Measurements from ENCODE around the gene NLRP12. TPM values are rescaled to one million over a fixed set of nuclear protein-coding genes. Genes with fewer than 3 reads are reported as not detected.
"Not testable (repeated sequence)": the region's sequence is repeated elsewhere in the genome, so short reads cannot be mapped to it uniquely, and the experiment has no call there.

Gene NLRP12
- total RNA-seq, 2 donors from 2014 or later = 0.34 to 0.57 TPM

DNA sequence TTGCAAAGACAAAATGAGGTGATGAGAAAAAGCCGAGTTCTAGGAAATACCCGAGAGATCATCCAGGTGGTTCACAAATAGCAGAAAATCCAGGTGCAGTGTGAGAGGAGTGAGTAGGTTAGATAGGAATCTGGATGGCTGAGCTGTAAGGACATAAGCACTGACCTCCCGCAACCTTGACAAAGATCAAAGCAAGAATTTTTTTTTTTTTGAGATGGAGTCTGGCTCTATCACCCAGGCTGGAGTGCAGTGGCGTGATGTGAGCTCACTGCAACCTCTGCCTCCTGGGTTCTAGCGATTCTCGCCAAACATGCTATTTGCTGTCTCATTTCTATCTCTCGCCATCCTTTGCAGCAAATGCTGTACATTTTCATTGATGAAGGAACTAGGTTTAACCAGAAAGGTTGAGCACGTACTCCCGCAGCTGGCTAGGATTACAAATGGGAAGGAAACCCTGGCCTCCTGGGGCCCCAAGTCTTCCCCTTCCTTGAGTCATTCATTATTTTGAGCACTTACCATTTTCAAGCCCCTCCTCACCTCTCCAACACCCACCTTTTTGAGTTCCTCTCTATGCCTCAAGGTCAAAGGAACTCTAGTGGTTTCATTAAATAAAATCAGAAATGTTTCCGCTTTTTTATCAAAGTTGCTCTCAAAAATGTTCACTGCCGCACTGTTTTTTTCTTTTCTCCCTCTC lies 38.8 kb downstream of the NLRP12 start:
- Mint-ChIP-seq H3K4me1 (no peaks in the 10 kb centered on the region), H3K27me3 (peaks cover 11% of the 10 kb centered on the region), H3K36me3 (ENCODE audit: low read depth) (no peaks in the 10 kb centered on the region), H3K4me3 (no peak overlapping the region), H3K27ac (no peak overlapping the region)
- no peak for DNase-seq
- ATAC-seq = no peak
- H3K9me3 ChIP-seq (ENCODE audit: control insufficient read depth, low read length, poor library complexity, severe bottlenecking) = no peaks in the 10 kb centered on the region

DNA sequence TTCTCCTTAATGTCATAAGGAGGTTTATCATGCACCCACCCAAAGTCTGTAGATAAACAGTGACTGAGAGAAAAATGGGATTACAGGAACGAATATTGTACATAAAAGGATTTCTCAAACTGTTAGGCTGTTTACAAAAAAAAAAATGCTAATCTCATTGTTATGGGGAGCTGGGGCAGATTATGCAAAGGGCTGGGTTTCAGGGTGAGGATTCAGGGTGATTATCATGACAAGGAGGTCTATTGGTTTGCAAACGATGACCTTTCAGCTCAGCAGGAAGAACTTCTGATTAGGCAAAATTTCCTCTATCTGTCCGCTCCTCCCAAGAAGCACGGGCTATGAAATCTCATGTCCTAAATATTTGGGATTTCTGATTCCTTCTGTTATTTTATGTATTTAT lies 41.4 kb downstream of the NLRP12 start:
- H3K4me3 Mint-ChIP-seq = no peak overlapping the region
- ATAC-seq (no peak), DNase-seq (no peak)
- peaks cover 7% of the 10 kb centered on the region for H3K27me3 Mint-ChIP-seq
- H3K36me3 Mint-ChIP-seq (ENCODE audit: low read depth) = no peaks in the 10 kb centered on the region
- H3K27ac Mint-ChIP-seq = no peak overlapping the region
- H3K4me1 Mint-ChIP-seq = no peaks in the 10 kb centered on the region
- no peaks in the 10 kb centered on the region for H3K9me3 ChIP-seq (ENCODE audit: control insufficient read depth, low read length, poor library complexity, severe bottlenecking)

DNA sequence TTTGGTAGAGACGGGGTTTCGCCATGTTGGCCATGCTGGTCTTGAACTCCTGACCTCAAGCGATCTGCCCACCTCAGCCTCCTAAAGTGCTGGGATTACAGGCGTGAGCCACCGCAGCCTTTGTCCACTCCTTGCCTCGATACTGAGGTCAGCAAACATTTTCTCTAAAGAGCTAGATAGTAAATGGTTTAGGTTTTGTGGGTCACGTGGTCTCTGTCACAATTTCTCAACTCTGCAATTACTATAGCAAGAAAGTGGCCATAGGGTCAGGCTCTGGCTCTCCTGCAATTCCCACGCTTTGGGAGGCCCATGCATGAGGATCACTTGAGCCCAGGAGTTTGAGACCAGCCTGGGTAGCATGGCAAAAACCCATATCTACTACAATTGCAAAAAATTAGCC lies 42.8 kb downstream of the NLRP12 start:
- not testable (repeated sequence) for H3K27ac Mint-ChIP-seq; H3K9me3 ChIP-seq (ENCODE audit: control insufficient read depth, low read length, poor library complexity, severe bottlenecking); H3K4me3 Mint-ChIP-seq; ATAC-seq; H3K36me3 Mint-ChIP-seq (ENCODE audit: low read depth); H3K27me3 Mint-ChIP-seq; H3K4me1 Mint-ChIP-seq; DNase-seq

DNA sequence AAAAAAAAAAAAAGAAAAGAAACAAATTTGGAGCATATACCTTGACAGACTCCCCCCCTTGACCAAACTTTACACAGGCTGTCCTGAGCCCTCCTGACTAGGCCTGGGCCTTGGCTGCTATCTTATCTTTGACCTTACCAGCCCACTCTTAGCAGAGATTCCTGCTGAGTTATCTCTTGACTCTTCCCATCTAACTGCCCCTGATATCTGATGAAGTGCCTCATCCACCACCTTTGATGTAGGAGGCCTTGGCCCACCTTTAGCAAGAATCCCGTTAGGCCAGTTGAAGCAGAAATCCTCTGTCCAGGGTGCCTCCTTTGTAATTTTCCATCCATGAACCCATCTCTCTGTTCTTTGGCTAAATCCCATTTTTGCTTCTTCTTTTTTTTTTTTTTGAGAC lies 43.6 kb downstream of the NLRP12 start:
- H3K4me3 Mint-ChIP-seq = no peak overlapping the region
- no peaks in the 10 kb centered on the region for H3K27me3 Mint-ChIP-seq
- H3K4me1 Mint-ChIP-seq = no peaks in the 10 kb centered on the region
- no peaks in the 10 kb centered on the region for H3K36me3 Mint-ChIP-seq (ENCODE audit: low read depth)
- no peaks in the 10 kb centered on the region for H3K9me3 ChIP-seq (ENCODE audit: control insufficient read depth, low read length, poor library complexity, severe bottlenecking)
- H3K27ac Mint-ChIP-seq = no peak overlapping the region
- DNase-seq = no peak
- ATAC-seq = no peak

DNA sequence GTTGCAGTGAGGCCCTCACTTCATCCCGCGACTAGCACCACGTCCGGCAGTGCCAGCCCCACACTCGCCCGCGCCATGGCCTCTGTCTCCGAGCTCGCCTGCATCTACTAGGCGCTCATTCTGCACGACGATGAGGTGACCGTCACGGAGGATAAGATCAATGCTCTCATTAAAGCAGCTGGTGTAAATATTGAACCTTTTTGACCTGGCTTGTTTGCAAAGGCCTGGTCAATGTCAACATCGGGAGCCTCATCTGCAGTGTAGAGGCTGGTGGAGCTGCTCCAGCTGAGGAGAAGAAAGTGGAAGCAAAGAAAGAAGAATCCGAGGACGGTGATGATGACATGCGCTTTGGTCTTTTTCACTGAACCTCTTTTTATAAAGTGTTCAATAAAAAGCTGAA lies 48.6 kb downstream of the NLRP12 start:
- no peaks in the 10 kb centered on the region for H3K9me3 ChIP-seq (ENCODE audit: control insufficient read depth, low read length, poor library complexity, severe bottlenecking)
- ATAC-seq = no peak
- no peaks in the 10 kb centered on the region for H3K36me3 Mint-ChIP-seq (ENCODE audit: low read depth)
- peaks cover 6% of the 10 kb centered on the region for H3K4me1 Mint-ChIP-seq
- peaks cover 9% of the 10 kb centered on the region for H3K27me3 Mint-ChIP-seq
- no peak for DNase-seq
- no peak overlapping the region for H3K27ac Mint-ChIP-seq
- no peak overlapping the region for H3K4me3 Mint-ChIP-seq

DNA sequence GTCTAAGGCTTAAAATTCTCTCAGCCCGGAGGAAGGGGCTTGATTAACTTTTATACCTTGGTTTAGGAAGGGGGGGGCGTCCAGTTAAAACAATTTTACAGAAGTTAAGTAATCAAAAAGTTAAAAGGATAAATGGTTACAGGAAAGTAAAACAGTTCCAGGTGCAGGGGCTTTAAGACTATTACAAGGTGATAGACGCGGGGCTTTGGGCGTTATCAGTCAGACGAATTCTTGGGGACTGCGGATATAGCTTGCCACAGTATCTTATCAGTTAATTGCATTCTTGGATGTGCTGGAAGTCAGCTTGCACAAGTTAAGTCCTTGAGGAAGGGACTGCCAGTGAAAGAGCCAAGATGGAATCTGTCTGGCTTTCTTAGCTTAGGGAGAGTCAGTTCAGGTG lies 49.6 kb downstream of the NLRP12 start:
- not testable (repeated sequence) for ATAC-seq

DNA sequence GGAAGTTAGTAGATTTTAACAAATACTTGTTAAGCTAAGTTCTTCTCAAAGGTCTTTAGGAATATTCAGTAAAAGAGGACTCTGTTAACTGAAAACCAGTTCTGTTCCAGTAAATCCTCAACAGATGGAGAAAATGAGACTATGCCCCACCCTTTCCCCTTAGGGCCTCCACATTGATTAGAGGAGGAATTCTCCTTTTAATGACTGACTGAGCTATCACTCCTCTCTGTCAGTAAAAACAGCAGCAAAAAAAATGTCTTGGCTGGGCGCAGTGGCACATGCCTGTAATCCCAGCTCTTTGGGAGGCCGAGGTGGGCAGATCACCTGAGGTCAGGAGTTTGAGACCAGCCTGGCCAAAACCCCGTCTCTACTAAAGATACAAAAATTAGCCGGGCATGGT lies 50.1 kb downstream of the NLRP12 start:
- ATAC-seq (no peak), DNase-seq (no peak)
- Mint-ChIP-seq H3K4me3 (no peak overlapping the region), H3K27ac (no peak overlapping the region), H3K36me3 (ENCODE audit: low read depth) (no peaks in the 10 kb centered on the region), H3K27me3 (peaks cover 9% of the 10 kb centered on the region), H3K4me1 (peaks cover 6% of the 10 kb centered on the region)
- no peaks in the 10 kb centered on the region for H3K9me3 ChIP-seq (ENCODE audit: control insufficient read depth, low read length, poor library complexity, severe bottlenecking)

More for the DNA sequence above, 49.6 kb downstream of the NLRP12 start:
- not testable (repeated sequence) for H3K4me1 Mint-ChIP-seq; H3K4me3 Mint-ChIP-seq; DNase-seq; H3K36me3 Mint-ChIP-seq (ENCODE audit: low read depth); H3K9me3 ChIP-seq (ENCODE audit: control insufficient read depth, low read length, poor library complexity, severe bottlenecking); H3K27ac Mint-ChIP-seq; H3K27me3 Mint-ChIP-seq

DNA sequence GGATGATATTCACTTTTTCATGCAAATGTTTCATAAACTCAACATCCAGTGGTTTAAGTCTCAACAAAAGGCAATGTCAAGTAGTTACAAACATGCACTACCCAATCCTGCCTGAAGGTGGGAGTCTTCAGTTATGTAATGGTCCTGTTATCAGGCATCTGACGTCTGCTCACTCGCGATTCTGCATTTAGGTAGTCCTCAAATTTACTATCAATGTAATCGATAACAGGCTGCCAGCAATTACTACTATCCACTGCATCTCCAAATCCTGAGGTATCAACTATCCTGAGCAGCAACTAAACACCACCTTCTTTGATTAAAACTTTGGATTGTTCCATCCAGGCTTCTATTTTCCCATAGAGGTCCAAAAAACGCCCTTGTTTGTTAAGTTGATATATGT lies 51.2 kb downstream of the NLRP12 start:
- Mint-ChIP-seq H3K27ac (peak overlapping the region; percentile 79), H3K27me3 (peaks cover 9% of the 10 kb centered on the region), H3K36me3 (ENCODE audit: low read depth) (no peaks in the 10 kb centered on the region), H3K4me1 (peaks cover 6% of the 10 kb centered on the region), H3K4me3 (no peak overlapping the region)
- ATAC-seq = peak; percentile 54
- peak in 1 of 3 donors; percentile 32 for DNase-seq
- H3K9me3 ChIP-seq (ENCODE audit: control insufficient read depth, low read length, poor library complexity, severe bottlenecking) = no peaks in the 10 kb centered on the region

DNA sequence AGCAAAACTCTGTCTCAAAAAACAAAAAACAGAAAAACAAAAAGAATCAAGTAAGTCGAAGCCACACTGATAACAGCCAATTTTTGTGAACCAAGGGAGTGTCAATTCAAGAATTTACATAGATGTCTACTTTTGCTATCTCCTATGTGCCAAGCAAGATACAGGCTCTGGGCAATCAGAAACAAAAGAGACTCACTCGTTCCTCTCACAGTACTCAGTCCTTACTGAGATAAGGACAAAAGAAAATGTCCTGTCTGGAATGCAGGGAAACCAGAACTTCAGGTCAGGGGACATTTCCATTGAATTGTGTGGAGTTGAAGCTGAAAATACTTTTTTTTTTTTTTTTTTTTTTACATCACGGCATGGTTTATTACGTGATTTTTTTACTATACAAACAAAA lies 53.0 kb downstream of the NLRP12 start:
- Mint-ChIP-seq H3K4me1 (peaks cover 6% of the 10 kb centered on the region), H3K4me3 (no peak overlapping the region), H3K27ac (no peak overlapping the region), H3K36me3 (ENCODE audit: low read depth) (no peaks in the 10 kb centered on the region), H3K27me3 (peaks cover 9% of the 10 kb centered on the region)
- DNase-seq (no peak), ATAC-seq (no peak)
- H3K9me3 ChIP-seq (ENCODE audit: control insufficient read depth, low read length, poor library complexity, severe bottlenecking) = no peaks in the 10 kb centered on the region

DNA sequence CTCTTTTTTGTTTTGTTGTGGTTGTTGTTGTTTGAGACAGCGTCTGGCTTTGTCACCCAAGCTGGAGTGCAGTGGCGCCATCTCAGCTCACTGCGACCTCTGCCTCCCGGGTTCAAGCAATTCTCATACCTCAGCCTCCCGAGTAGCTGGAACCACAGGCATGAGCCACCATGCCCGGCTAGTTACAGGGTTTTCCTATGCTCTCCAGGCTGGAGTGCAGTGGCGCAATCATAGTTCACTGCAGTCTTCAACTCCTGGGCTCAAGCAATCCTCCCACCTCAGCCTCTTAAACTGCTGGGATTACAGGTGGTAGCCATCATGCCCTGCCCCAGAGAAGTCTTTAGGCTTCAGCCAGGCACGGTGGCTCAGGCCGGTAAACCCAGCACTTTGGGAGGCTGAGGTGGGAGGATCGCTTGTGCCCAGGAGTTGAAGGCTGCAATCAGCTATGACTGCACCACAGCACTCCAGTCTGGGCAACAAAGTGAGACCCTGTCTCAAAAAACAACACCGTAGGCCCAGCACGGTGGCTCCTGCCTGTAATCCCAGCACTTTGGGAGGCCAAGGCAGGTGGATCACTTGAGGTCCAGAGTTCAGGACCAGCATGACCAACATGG lies 54.3 kb downstream of the NLRP12 start:
- not testable (repeated sequence) for H3K9me3 ChIP-seq (ENCODE audit: control insufficient read depth, low read length, poor library complexity, severe bottlenecking); H3K4me1 Mint-ChIP-seq; DNase-seq; H3K27me3 Mint-ChIP-seq; H3K27ac Mint-ChIP-seq; H3K36me3 Mint-ChIP-seq (ENCODE audit: low read depth); ATAC-seq; H3K4me3 Mint-ChIP-seq

DNA sequence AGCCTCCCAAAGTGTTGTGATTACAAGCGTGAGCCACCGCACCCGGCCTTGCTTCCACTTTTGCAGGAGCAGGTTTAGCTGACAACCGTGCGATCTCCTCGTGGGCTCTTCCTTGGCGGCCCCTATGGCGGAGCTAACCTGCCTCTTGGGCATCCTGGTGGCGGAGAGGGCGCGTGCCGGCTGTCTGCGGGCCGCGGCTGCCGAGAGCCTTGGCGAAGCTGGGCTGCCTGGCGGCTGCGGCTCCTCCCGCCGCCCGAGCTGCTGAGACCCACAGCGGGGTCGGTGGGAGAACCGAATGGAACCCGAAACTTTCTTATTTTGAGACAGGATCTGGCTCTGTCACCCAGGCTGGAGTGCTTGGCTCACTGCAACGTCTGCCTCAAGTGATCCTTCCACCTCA lies 55.7 kb downstream of the NLRP12 start:
- peaks cover 9% of the 10 kb centered on the region for H3K27me3 Mint-ChIP-seq
- DNase-seq = no peak
- ATAC-seq = no peak
- no peak overlapping the region for H3K4me3 Mint-ChIP-seq
- H3K27ac Mint-ChIP-seq = no peak overlapping the region
- no peaks in the 10 kb centered on the region for H3K36me3 Mint-ChIP-seq (ENCODE audit: low read depth)
- peaks cover 6% of the 10 kb centered on the region for H3K4me1 Mint-ChIP-seq
- H3K9me3 ChIP-seq (ENCODE audit: control insufficient read depth, low read length, poor library complexity, severe bottlenecking) = no peaks in the 10 kb centered on the region

DNA sequence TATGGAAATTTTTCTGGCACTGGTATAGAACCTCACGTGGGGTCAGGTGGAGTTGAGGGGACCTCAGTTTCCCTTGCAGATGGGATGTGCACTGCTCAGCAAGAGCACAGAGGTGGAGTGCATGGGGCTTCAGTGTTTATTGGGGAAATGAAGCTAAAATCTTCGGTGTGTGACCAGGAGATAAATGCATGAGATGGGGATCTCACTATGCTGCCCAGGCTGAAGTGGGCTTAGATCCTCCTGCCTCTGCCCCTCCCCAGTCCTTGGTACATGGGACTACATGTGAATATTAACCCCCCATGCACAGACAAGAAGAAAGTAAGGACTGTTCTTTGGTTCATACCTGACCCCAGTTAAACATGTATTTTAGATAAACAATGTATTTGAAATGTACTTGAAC lies 65.1 kb downstream of the NLRP12 start:
- not testable (repeated sequence) for H3K27me3 Mint-ChIP-seq; H3K27ac Mint-ChIP-seq; ATAC-seq; H3K4me1 Mint-ChIP-seq; DNase-seq; H3K9me3 ChIP-seq (ENCODE audit: control insufficient read depth, low read length, poor library complexity, severe bottlenecking); H3K4me3 Mint-ChIP-seq; H3K36me3 Mint-ChIP-seq (ENCODE audit: low read depth)
